Activated CD8-positive, alpha-beta memory T cell treated with anti-CD3 and anti-CD28 coated beads, Interleukin-2, amount 50 U/mL, for 4 hours (primary cell): Measurements from ENCODE around the gene LRRC59.
"Not testable (repeated sequence)": the region's sequence is repeated elsewhere in the genome, so short reads cannot be mapped to it uniquely, and the experiment has no call there.

Experiments used
- DNase-seq: peaks from one replicate; pipeline ENCODE4 v3.0.0-alpha.2; 2020

LRRC59 gene

DNA sequence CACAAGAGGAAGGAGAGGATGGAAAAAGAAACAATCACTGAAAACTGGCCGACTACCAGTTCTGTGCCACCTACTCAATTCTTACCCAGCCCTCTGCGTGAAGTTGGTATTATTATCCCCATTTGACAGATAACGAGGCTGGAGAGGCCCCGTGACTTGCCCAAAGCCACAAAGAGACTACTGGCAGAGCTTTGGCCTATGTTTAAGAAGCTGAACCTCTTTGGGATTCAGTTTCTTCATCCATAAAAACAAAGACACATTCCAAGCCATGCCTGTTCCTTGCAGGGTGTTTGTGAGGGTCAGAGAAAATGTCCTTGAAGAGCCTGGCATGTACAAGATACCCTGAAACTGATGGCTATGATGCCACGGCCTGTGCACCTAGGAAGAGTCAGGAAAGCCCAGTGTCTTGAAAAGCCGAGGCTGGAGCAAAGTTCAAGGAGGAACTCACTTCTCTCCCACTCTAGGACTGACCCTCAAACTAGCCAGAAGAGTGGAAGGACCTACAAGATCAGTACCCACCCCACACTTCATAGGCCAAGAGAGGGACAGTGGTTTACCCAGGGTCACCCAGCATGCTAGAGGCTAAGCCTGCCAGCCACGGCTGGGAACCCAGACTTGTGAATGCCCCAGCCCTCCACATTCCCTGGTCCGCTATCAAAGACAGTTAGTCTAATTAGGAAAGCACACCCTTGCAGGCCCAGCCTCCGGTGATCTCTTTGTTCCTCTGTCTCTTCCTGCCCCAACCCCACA is 27.1 kb upstream of the LRRC59 start:
- DNase-seq: no peak

DNA sequence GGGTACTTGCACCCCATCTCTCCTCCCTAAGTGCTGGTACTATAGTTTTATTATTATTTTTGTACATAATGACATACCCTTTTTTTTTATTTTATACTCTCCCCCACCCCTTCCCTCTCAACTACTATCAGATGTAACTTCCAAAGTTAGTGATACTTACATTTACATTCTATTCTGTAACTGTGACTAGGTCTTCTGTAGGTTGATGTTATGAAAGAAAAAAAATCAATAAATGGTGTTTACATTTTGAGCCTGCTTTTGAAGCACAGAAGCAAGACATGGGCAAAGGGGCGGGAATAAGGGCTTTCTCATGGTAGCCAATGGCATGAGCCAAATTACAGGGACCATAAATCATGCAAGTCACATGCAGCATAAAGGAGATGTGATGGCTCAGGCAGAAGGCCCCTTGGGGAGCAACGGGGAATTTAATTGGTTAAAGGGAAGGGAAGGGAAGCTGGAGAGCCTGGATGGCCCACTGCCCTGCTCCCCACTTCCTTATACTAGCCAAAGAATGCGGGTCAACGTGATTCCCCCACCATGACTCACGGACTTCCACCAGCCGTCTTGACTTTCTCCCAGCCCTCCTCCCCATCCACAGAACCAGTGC is 26.3 kb upstream of the LRRC59 start:
- DNase-seq: no peak

DNA sequence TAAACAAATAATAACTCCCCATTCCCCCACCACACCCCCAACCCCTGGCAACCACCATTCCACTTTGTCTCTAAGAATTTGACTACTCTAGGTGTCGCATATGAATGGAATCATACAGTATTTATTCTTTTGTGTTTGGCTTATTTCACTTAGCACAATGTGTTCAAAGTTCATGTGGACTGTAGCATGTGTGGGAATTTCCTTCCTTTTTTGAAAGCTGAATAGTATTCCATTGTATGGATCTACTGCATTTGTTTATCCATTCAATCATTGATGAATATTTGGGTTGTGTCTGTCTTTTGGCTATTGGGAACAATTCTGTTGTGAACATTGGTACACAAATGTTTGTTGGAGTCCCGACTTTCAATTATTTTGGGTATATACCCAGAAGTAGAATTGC is 25.4 kb upstream of the LRRC59 start:
- DNase-seq: no peak

DNA sequence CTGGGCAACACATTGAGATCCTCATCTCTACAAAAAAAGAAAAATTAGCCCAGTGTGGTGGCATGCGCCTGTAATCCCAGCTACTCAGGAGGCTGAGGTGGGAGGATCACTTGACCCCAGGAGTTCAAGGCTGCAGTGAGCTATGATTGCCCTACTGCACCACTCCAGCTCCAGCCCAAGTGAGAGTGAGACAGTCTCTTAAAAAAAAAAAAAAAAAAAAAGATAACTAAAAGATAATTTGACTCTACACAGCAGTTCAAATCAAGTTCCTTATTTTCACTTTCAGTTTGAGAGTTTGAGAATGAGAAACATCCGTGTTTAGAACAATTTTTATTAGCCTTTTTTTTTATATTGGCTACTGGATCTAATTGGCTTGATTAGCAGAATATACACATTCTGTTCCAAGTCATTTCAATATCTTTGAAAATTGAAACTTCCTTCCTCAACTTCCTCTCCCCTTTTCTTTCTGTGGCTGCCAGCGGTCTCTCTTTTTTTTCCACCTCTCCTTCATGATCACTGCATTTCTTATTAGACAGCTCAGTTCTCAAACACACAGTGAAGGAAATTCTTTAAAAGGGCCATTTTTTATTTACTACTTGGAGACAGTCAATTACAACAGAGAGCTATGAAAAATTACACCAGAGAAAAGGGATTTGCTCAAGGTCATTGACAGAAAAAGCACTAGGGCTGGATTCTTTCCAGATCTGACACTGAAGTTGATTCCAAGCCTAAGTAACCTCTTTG is 24.2 kb upstream of the LRRC59 start:
- DNase-seq: no peak

DNA sequence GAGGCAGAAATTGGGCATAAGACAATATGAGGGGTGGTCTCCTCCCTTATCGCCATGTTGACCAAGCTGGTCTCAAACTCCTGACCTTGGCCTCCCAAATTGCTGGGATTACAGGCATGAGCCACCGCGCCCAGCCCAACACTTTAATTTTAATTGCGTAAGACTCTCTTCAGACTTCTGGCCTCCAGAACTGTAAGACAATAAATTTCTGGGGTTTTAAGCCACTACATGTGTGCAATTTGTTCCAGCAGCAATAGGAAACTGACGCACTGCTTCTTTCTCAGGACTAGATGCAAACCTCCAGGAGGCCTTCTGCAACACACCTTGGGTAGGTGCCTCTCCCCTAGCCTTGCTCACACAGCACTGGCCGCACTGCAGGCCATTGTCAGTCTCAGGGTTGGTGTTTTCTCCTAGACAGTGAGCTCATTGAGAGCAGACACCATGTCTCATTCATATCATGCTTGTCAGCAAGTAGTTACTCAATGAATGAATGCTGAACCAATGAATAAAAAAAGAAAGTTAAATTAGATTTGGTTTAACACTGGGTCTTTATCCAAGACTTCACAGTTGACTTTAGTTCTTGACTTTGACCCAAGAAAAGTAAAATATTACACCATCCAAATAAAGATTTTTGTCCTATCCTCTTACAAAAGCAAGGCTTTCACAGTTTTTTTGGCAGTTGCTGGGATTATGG is 23.2 kb upstream of the LRRC59 start:
- no peak for DNase-seq

DNA sequence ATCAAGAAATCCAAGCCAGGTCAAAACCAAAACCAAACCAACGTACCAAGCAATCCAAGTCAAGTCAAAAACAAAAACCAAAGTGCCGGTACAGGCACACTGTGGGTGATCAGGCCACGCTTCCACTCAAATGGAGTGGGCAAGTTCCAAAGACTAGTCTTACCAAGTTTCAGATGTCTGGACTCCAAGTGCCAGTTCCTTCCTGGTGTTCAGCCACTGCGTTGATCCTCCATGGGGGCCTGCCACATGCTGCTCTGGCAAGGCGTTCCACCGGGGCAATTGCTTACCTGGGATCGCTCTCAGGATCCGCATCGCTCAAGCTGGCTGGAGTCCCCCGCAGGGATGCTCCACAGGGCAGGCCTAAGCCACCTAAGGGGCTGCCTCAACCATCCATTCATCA is 22.3 kb upstream of the LRRC59 start:
- not testable (repeated sequence) for DNase-seq

DNA sequence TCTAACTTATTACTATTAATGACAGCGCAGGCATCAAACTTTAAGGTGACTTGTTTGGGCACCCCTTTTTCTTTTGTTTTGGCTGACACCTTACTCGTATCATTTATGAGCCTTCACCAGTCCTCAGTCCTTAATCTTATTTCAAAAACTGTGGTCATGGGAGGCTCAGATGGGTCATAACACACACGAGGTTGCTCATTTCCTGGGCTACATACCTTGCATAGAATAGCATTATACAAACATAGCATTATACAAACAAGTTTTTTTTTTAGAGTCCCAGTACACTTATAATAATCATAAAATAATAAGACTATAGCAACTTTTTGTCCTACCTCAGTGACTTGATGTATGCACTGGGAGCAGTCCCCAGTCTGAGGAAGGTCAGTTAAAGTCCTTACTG is 17.5 kb upstream of the LRRC59 start:
- no peak for DNase-seq

DNA sequence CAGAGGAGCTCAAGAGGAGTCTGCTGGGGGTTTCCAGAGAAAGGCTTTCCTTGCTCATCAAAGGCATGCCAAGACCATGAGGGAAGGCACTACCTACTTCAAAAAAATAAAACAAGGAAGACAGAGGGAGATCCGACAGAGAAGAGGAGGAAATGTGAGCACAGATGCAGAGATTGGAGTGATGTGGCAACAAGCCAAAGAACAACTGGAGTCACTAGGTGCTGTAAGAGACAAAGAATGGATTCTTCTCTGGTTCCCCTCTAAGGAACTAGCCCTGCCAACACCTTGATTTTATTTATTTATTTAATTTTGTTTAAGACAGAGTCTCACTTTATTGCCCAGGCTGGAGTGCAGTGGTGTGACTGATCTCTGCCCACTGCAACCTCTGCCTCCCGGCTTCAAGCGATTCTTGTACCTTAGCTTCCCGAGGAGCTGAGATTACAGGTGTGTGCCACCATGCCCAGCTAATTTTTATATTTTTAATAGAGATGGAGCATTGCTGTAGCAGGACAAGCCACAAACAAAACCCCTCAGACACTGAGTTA is 14.9 kb upstream of the LRRC59 start:
- DNase-seq: no peak

DNA sequence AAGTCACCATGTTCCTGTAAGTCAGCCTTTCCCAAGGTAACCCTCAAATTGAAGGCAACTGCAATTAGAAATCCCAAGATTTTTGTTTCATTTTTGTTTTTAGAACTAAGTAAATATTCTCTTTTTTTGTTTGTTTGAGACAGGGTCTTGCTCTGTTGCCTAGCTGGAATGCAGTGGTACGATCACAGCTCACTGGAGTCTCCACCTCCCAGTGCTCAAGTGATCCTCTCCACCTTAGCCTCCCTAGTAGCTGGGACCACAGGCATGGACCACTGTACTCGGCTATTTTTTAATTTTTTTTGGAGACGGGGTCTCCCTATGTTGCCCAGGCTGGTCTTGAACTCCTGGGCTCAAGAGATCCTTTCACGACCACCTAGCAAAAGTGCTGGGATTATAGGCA is 10.6 kb upstream of the LRRC59 start:
- no peak for DNase-seq

DNA sequence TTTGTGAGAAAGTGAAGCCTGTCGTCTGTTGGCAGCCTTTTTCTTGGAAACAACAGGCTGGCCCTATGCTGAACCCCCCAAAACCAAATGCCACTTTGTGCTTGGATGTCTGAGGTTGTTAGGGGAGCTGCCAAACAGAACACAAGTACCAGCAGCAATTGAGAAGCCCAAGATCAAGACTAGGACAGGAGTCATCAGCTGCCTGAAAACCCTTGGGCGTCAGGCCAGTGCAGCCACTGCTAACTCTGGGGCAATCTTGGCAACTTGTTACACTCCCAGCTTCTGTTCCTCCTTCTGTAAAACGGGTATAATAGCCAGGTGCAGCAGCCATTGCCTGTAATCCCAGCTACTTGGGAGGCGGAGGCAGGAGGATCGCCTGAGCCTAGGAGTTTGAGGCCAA is 9.3 kb upstream of the LRRC59 start:
- DNase-seq: no peak

DNA sequence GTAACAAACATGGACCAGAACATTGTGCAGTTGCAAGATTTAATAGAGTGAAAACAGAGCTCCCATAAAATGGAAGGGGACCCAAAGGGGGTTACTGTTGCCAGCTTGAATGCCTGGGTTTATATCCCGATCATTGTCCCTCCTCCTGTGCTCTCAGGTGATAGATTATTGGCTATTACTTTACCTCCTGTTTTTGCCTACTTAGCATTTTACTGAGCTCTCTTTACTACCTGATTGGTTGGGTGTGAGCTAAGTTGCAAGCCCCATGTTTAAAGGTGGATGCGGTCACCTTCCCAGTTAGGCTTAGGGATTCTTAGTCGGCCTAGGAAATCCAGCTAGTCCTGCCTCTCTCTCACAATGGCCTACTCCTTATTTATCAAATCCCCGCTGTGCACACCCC is 8.0 kb upstream of the LRRC59 start:
- not testable (repeated sequence) for DNase-seq

DNA sequence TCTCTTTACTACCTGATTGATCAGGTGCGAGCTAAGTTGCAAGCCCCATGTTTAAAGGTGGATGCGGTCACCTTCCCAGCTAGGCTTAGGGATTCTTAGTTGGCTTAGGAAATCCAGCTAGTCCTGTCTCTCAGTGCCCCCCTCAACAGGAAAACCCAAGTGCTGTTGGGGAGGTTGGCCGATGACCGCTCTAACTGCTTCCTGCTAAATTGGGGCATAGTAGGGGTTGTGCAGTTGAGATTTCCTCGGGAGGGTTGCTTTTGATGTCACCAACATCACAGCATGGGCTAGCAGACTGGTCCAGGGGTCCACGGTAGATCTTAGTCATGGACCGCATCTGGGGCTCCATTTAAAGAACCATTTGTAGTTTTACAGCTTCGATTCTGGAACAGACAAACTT is 2.3 kb upstream of the LRRC59 start:
- DNase-seq: not testable (repeated sequence)

DNA sequence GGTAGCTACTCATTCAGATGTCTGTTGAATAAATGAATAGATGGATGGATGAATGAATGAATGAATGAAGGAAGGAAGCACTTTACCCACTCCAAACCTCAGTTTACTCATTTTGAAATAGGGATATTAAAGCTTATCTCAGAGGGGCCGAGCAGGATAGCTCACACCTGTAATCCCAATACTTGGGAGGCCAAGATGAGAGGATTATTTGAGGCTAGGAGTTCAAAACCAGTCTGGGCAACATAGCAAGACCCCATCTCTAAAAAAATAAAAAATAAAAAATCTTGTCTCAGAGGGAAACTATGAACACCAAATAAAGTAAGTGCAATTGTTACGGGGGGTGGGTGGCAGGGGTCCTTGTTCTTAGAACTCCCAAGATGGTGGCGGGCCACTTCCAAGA is 1.3 kb upstream of the LRRC59 start:
- DNase-seq: not testable (repeated sequence)

DNA sequence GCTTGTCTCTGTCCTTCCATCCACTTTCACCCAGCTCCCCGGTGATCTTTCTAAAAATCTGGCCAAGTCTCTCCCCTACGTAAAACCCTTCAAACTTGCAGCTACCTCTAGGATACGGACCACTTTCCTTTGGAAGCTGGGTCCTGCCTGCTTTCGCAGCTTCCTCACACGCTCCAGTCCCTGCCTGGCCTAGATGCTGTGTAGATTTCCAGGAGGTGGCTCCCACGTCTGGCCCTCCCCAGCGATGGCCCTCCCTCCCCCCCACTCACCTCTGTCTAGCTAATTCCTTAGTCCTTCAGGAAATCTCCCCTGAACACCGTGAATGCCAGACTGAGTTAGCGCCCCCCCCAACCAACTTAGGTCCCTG is 579 bp upstream of the LRRC59 start:
- DNase-seq: no peak

DNA sequence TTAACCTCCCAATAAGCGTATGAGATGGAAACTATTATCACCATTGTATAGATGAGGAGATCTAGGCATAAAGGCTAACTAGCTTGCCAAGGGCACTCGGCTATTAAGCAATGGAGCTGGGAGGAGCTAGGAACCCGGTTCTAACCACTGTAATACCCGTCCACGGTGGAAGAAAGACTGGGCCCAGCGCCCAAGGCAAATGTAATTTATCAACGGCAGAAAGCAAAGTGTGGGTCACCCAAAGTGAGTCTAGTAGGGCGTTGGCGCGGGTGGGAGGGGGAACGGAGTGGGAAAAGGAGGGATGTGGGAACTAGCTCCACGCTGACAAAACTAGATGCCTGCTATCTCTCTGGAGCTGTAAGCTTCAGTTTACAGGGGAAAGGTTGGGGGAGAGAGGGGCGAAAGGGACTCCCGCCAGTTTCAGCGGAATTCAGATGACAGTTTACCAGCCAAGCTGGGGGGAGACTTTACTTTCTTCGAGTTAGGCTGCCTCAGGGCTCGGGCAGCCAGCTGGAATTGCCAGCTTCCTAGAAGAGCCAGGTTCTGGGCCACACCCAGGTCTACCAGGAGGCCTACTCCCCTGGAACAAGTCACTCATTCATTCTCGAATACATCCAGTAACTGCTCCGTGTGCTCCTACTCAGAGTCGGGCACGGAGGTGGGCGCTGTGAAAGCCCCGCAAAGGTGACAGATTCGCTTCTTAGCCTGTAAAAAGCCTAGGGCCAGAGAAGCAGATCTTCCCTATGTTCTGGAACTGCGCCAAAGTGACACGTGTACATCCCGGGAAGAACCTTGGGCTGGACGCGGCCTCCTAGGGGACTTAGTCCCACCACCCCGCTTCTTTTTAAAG is 837 bp downstream of the LRRC59 start:
- DNase-seq: no peak

DNA sequence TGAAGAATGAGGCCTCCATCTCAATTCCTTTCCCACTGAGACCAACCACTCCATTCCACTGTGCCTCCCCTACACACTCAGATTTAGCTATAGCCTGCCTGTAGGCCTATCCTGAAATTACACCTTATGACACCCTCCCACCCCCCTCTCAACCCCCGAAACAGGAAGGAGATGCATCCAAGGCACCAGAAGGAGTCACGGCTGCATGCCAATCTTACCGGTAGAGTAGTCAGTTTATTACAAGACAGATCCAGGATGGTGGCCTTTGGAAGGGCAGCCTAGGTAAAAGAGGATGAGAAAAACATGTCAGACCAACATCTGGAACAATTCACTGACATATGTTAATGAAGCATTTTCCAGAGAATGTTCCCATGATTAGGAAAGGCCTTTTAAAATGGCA is 2.6 kb downstream of the LRRC59 start:
- no peak for DNase-seq

DNA sequence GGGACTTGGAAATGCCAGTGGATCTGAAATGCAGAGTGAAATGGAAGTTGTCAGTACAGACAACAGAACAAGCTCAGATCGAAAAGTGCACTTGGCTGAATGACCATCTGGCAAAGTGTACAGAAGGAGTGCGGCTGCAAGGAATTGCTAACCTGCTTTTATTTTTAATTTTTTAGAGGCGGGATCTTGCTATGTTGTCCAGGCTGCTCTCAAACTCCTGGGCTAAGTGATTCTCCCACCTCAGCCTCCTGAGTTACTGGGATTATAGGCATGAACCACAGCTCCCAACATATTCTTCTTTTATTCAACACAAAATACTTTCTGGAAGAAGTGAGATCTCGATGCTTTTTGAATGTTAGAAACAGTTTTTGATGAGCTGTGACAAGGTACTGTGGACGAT is 3.6 kb downstream of the LRRC59 start:
- no peak for DNase-seq

DNA sequence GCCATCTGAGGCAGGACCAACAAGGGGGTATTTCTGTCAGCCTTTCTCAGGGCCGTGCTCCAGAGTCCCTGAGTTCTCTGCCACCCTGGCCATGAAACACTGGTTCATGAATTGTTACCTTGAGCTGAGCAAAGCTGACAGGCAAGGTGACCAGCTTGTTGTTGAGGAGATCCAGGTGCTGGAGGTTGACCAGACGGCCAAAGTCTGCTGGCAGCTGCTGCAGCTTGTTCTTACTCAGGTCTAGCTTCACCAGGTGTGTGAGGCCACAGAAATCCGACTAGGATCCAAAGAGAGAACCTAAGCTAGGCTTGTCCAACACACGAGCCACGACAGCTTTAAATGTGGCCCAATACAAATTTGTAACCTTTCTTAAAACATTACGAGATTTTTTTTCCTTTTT is 4.7 kb downstream of the LRRC59 start:
- DNase-seq: no peak

DNA sequence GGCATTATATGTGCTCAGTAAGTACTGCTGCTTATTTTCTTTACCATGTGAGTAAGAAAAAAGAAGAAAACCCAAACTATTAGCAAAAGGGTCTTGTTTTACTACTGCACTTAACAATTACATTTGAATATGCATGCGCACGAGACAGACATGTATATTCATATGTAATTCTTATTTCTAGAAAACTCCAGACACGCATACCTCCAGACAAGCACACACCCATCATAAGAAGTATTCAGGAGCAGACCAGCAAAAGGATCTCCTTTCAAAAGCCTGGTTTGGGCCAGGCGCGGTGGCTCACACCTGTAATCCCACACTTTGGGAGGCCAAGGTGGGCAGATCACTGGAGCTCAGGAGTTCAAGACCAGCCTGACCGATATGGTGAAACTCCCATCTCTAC is 7.8 kb downstream of the LRRC59 start:
- DNase-seq: no peak

DNA sequence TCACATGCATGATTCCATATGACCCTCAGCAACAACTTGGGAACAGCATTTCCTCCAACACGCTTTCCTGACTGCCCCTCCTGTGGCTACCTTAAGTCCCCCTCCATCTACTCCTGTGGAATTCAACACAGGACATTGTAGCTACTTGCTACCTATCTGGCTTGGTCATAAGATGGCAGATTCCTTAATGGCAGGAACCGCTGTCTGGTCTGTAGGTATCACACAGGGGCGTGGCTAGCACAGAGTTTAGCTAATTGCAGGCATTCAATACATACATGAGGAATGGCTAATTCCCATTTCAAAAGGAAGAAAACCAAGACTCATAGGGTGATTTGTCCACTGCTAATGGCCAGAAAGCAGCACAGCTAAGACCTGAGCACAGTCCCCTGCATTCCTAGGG is 8.6 kb downstream of the LRRC59 start:
- DNase-seq: no peak

DNA sequence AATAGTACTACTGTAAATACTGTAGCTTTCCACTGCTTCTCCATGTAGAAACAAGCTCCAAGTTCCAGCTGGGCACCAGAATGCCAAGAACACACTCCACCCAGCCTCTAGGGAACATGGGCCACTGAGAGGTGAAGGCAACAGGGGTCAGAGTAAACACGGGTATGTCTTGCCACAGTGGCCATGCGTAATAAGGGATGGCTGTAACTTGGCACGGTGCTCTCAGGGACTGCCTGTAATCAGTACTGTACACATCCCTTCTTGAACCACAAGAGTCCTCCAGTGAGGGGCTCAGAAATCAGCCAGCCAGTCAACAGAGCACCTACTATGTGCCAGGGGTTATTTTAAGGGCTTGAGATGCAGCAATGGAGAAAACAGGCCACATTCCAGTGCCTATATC is 10.8 kb downstream of the LRRC59 start:
- no peak for DNase-seq

DNA sequence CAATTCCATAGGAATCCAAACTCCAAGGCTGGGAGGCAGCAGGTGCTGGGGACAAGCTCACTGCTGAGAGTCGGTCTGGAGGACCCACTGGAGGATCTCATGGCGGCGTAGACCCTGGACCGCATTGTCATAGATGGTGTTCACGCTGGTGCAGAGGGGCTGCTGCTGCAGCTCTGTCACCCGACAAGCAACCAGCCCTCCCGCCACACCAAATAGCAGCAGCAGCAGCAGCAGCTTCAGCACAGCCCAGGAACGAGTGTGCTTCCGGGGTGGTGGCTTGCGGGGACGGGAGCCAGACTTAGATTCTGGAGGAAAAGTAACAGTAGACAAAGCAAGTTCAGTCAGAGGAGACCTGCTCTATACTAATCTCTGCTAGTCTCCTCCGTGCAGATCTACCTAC is 14.4 kb downstream of the LRRC59 start:
- DNase-seq: no peak

DNA sequence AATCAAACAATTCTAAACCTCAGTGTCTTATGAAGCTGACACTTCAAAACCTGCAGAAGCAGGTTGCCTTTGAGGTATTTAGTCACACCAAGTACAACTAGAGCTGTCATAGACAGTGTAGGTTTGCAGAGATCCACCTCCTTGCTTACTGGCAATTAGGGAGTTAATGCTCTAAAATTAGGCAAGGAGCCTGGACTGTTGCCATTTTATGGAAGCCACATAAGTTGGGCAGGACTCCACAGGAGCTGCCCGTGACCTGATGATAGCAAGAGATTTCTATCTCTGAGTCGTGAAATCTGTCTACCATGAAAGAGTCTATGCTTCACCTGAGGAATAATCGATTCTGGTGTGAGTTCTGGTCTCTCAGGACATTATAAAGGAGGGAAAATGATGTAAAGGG is 15.4 kb downstream of the LRRC59 start:
- no peak for DNase-seq
